ENCODE data around the gene GTPBP1.
A peak's percentile ranks its signal among the peaks of the same experiment; 100 is the strongest.

Gene GTPBP1

DNA sequence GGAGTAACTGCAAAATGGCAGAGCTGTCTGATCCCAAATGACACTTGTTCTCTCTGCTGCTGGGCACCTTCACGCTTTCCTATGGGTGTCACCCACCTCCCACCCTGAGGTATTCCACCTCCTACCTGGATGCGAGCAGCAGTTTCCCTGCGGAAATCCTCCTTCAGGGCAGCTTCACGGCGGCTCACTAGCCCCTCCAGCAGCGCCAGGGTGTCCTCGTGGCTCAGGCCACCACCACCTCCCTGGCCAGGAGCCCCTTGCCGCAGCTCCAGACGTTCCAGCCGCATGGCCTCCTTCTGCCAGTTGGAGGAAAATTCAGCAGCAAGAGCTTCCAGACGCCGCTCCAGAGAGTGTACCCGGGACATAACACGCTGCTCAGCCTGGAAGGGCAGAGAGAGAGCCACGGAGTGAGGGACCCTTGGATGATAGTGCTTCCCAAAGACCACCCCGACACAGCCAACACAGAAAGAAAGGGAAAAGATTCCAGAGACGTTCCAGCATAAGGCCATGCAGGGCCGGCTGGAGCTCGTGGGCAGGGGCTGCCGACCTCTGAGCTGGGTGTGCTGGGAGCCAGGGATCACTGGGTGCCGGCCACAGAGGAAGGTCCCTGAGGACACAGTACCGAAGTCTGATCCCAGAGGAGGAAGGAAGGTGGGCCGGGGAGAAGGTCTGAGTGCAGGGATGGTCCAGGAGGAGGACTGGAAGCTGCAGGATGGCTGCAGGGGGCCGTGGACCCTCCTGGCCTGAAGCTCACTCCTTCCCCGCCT, 36.6 kb downstream of the GTPBP1 start:
- DNase-seq, result no peak

GRCh38 chr22:38744981-38745380, 39.2 kb downstream of the GTPBP1 start:
- DNase-seq, result no peak

GRCh38 chr22:38745676-38746460, 40.1 kb downstream of the GTPBP1 start:
- DNase-seq, result no peak

- no peak for DNase-seq
Measured at GRCh38 chr22:38748487-38749136, 42.9 kb downstream of the GTPBP1 start.

- no peak for DNase-seq
Measured at GRCh38 chr22:38750104-38750503, 44.4 kb downstream of the GTPBP1 start.

- DNase-seq, result no peak
Measured at GRCh38 chr22:38750638-38751037, 44.9 kb downstream of the GTPBP1 start.

- no peak for DNase-seq
Measured at GRCh38 chr22:38751066-38751421, 45.3 kb downstream of the GTPBP1 start.

DNA sequence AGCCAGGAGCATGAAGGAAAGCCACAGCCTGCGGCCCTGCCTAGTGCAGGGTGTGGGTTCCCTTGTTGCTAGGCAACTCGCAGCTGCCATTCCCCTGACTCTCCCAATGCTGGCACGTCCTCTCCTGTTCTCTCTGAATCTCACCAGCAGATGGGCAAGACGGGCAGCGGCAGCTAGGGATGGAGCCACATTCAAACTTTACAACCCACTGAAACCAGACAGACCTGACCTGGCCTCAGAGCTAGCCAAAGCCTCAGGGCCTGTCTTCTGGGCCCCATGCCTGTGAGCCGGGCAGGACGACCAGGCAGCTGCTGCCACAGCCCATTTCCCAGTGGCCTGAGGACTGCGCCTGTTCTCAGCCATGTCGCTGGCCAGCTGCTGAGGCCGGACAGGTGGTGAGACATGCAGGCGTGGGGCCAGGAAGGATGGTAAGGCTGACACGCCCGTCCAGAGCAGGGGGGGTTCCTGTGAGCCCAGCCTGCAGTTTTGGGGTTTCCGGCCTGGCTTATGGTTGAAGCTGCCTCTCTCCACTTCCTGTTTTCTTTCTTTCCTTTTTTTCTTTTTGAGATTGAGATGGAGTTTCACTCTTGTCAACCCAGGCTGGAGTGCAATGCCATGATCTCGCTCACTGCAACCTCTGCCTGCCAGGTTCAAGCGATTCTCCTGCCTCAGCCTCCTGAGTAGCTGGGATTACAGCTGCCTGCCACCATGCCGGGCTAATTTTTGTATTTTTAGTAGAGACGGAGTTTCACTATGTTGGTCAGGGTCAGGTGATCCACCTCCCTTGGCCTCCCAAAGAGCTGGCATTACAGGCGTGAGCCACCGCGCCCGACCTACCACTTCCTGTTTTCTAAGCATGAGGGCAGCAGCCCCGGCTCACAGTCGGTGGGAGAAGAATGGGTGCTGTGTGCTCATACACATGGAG, 45.9 kb downstream of the GTPBP1 start:
- DNase-seq, result peak; percentile 69

DNA sequence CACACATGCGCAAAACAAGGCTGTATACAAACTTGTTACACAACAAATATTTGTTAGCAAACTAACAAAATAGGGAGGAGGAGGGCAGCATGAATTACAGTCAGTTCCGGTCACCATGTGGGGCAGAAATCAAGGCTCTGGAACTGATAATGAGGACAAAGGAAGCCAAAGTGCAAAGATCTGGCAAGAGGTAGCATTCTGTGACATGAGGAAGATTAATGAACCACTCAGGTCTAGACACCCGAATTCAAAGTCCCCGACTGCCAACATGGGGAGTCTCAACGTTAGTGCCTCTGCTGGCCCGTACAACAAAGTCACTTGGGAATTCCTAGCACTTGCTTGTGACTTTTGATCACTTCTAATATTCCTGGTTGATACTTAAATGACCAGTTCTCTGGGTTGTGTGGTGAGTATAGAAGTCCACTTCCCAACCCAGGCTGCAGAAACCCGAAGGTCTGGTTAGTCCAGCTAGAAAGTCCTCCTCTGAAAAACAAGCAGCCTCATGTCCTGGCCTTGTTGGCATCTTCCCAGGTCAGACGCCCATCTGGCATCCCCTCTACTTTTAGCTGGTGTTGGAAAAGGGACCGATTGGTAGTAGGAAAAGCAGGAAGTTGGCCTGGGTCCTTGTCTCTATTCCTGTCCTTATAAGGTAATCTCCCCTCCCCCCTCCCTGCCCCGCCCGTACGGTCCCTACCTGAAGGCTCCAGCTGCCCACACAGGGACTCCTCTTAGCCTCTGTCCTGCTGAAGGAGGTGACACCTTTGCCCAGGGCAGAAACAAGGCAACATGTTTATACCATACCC, 48.4 kb downstream of the GTPBP1 start:
- DNase-seq, result no peak

DNA sequence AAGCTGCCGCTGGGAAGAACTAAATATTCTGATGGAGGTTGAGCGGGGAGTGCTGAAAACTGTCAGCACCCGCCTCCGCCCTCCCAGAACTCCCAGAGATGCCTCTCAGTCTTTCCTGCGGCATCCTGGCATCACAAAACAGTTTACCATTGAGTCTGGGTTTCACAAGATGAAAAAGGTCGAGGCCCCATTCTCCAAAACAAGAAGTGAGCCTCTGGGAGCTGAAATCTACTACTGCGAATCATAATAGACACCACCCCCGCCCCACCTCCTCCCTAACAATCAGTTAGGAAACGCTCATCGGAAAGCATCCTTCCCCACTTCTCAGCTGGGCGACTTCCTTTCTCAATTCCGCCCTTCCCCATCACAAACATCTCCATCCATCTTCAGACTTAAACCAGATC, 49.0 kb downstream of the GTPBP1 start:
- no peak for DNase-seq

GRCh38 chr22:38755155-38755910, 49.6 kb downstream of the GTPBP1 start:
- DNase-seq, result peak; percentile 43

DNA sequence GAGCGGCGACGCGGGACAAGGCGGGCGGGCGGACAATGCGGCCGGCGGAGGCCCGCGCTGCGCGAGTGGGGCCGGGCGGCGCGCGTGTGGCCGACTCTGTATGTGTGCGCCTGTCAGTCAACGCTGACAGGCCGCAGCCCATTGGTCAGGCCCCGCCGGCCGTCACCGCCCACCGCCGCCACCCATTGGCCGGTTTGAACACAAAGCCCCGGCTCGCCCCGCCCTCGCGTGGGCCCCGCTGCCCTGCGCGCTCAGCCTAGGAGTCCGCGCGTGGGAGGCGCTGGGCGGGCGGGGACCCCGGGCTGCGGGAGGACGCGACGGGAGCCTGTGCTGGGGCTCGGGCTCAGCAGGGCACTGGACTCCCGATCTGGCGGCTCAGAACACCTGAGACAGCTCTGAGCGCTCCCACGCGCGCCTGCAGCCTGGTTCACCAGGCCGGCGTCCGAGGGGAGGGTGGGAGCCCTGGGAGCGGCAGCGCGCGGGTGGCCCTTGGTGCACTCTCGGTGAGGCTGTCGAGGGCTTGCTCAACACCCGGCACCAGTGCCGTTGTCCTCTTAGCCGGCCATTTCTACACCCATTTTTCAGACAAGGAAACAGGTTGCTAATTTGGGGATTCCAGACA, 50.3 kb downstream of the GTPBP1 start, which contains the start of gene SUN2:
SUN2 (minus strand) TSS at position 88 of the 622 bp plus-strand sequence. CDS start 3,370 bp downstream, outside the sequence.
- DNase-seq, result peak; percentile 92

DNA sequence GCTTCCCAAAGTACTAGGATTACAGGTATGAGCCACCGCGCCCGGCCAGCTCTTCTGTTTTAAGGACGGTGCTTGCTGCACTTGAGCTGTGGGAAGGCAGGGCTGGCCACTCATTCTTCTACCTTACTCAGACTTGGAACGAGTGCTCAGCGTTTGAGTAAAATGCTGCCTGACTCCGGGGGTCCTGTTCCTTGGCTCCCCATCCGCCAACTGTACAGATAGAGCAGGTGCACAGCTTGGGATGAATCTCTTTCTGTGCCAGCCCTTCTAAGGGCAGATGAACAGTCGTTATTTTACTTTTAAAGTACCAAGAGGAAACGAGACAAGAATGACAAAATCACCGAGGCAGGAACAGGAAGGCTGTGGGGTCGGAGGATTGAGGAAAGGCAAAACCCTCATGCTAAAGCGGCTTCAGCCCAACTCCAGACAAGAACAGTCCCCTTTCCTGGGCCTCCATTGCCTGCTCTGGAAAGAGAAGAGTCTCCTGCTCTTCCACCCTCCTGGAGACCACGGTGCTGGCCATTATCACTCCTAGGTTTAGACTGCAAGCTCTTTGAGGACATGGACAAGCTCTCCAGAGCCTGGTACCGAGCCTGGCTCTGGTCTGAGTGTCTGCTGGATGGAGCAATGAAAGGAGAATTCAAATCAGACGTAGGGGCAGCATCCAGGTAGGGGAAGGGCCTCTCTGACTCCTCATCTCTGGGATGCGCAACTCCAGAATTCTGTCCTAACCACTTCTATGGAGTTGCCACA, 51.1 kb downstream of the GTPBP1 start:
- DNase-seq, result no peak

GRCh38 chr22:38757464-38757757, 51.7 kb downstream of the GTPBP1 start:
- DNase-seq, result no peak

GRCh38 chr22:38758276-38758945, 52.7 kb downstream of the GTPBP1 start:
- peak; percentile 58 for DNase-seq

DNA sequence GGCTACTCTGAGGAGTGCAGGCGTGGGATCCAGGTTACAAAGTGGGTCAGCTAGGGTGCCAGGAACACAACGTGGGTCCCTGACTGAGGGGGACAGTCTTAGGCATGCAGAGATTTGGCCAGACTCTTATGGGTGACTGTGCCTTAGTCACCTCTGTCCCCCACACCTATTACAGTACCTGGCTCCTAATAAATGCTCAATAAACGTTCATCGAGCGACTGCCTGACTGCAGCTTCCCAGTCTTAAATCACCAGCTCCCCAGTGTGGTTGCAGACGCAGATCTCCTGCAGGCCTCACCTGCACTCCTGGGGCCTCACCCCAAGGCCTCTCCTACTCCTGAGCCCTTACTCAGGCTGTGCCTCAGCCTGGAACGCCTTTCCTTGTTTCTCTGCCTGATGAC, 53.3 kb downstream of the GTPBP1 start:
- DNase-seq, result no peak

DNA sequence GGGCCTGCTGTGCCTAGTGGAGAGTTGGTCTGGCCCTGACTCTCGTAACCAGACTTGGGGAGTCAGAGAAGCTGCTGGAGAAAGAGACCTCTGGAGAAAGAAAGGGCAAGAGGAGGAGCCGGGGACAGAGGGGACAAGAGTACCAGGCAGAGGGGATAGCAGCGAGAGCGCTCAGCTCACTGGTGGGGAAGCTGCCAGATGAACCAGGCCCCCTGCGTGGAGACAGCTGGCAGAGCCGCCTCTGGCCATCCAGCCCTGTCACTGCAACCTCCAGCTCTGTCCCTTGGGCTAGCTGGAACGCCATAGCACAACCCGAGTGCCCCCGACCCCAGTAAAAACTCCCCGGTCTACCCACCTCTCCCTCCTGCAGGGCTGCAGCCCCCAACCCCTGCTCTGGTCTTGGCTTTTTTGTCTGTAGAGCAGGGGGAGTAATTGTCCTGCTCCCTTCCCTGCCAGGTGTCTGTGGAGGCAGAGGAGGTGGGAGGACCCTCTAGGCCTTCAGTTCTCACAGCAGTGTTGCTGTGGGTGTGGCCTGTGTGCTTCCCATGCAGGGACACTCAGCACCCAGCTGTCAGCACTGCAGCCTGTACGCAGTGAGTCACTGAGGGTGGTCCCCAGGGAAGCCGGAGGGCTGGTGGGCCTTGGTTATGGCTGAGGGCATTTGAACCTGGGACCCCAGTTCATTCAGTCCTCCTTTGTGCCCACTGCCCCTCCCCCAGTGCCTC, 54.9 kb downstream of the GTPBP1 start:
- DNase-seq, result no peak

Measured in T-helper 9 cell (primary cell).